GM12878 (cell line): ENCODE data around the gene ARHGAP15. TPM values are rescaled to one million over a fixed set of nuclear protein-coding genes. Genes with fewer than 3 reads are reported as not detected.

Experiments
- ATAC-seq: fragments of 200-7000 bp; cut with Tn5 transposase; 3 replicates; pipeline ENCODE4 v1.9.1; 2020; ENCODE audit warnings: mild to moderate bottlenecking, moderate library complexity
- BruUV-seq: library from RNA; stranded (reverse); fragments of 400-500 nt; replicated peaks from 2 replicates; lab custom pipeline; 2021; lab: Mats Ljungman, UMichigan
- CTCF ChIA-PET: fragments of 300-600 bp; sonication (Branson Sonifier 250); formaldehyde crosslinking; extraction: SDS; loops from one replicate; lab custom pipeline; 2021; ENCODE audit warnings: inconsistent platforms; lab: Yijun Ruan, JAX
- POLR2A ChIA-PET: fragments of 350-600 bp; formaldehyde crosslinking; extraction: SDS; loops from one replicate; lab custom pipeline; 2021; ENCODE audit warnings: inconsistent platforms; lab: Charles Lee
- RAD21 ChIA-PET: fragments of 300-600 bp; sonication (Branson Sonifier 250); formaldehyde crosslinking; loops from one replicate; lab custom pipeline; 2023; ENCODE audit warnings: antibody characterized with exemption; ENCODE audit not compliant: unreplicated experiment; lab: Charles Lee
- SMC1A ChIA-PET: fragments of 300-600 bp; sonication (Branson Sonifier 250); formaldehyde crosslinking; loops from one replicate; lab custom pipeline; 2023; ENCODE audit not compliant: unreplicated experiment, uncharacterized antibody; lab: Charles Lee
- DNase-seq: peaks from one replicate; pipeline ENCODE4 v3.0.0-alpha.2; 2011; ENCODE audit warnings: low read depth, low spot score
- FAIRE-seq: peaks from 3 replicates; lab custom pipeline; 2011; peaks lifted over from hg19 to GRCh38; lab: Jason Lieb, UNC
- H2AFZ ChIP-seq: 2 replicates; pipeline ENCODE4 v1.6.0; 2011; ENCODE audit warnings: low read depth, low read length, control low read depth; ENCODE audit not compliant: control insufficient read depth
- H3K27ac ChIP-seq: 2 replicates; pipeline ENCODE4 v1.5.1; 2011; ENCODE audit warnings: control low read depth; ENCODE audit not compliant: control insufficient read depth, insufficient read depth
- H3K27me3 ChIP-seq, 2 experiments: replicated peaks in 1 of 2; 2 replicates each; pipeline versions ENCODE4 v1.6.0 to v1.6.1; 2011; ENCODE audit warnings: low read length in 1 of 2; ENCODE audit not compliant: control insufficient read depth in 2 of 2, insufficient read depth in 2 of 2
- H3K36me3 ChIP-seq, 2 experiments: 2 replicates each; pipeline ENCODE4 v1.5.1; 2011; ENCODE audit warnings: low read length in 1 of 2; ENCODE audit not compliant: control insufficient read depth in 2 of 2, insufficient read depth in 2 of 2
- H3K4me1 ChIP-seq: 2 replicates; pipeline ENCODE4 v1.6.1; 2011; ENCODE audit warnings: mild to moderate bottlenecking, low read length, moderate library complexity, mixed read lengths; ENCODE audit not compliant: control insufficient read depth, insufficient read depth
- H3K4me2 ChIP-seq: 2 replicates; pipeline ENCODE4 v1.6.0; 2011; ENCODE audit warnings: control low read depth; ENCODE audit not compliant: control insufficient read depth, insufficient read depth
- H3K4me3 ChIP-seq: fragments of 200-600 bp; sonication (generic); 2 replicates; pipeline ENCODE4 v1.5.1; 2016
- H3K79me2 ChIP-seq: 2 replicates; pipeline ENCODE4 v1.6.0; 2011; ENCODE audit warnings: low read length; ENCODE audit not compliant: control insufficient read depth, insufficient read depth
- H3K9ac ChIP-seq: 2 replicates; pipeline ENCODE4 v1.8.0; 2011; ENCODE audit warnings: low read length, control low read depth, mixed read lengths; ENCODE audit not compliant: control insufficient read depth, insufficient read depth
- H3K9me3 ChIP-seq: replicated peaks from 3 replicates; pipeline ENCODE4 v1.5.1; 2011; ENCODE audit warnings: mild to moderate bottlenecking, low read length; ENCODE audit not compliant: control insufficient read depth, insufficient read depth
- H4K20me1 ChIP-seq: 2 replicates; pipeline ENCODE4 v1.6.0; 2011; ENCODE audit not compliant: control insufficient read depth, insufficient read depth
- CHD4 ChIP-seq: fragments of 200-600 bp; sonication (generic); IDR thresholded peaks from 2 replicates; pipeline ENCODE4 v1.6.1; 2016; ENCODE audit warnings: mild to moderate bottlenecking
- MLLT1 ChIP-seq: fragments of 450-650 bp; IDR thresholded peaks from 2 replicates; pipeline ENCODE4 v1.6.1; 2016; ENCODE audit warnings: mild to moderate bottlenecking
- NRF1 ChIP-seq: conservative IDR thresholded peaks from 2 replicates; pipeline ENCODE4 v1.6.1; 2011; ENCODE audit warnings: mild to moderate bottlenecking, low read depth, low read length, improper control_type of control experiment
- POU2F2 ChIP-seq: IDR thresholded peaks from 3 replicates; pipeline ENCODE4 v1.6.1; 2011; ENCODE audit warnings: low read depth, mild to moderate bottlenecking, low read length, borderline replicate concordance
- SMAD1 ChIP-seq: fragments of 450-650 bp; IDR thresholded peaks from 2 replicates; pipeline ENCODE4 v1.6.1; 2018; ENCODE audit warnings: mild to moderate bottlenecking, low read depth; ENCODE audit not compliant: partially characterized antibody
- ZNF592 ChIP-seq: fragments of 450-650 bp; IDR thresholded peaks from 2 replicates; pipeline ENCODE4 v1.6.1; 2017; ENCODE audit warnings: mild to moderate bottlenecking, moderate library complexity
- in situ Hi-C: fragments of 300-500 bp; cut with MboI; formaldehyde crosslinking; loops from 9 replicates; pipeline ENCODE4 v1.14.3; 2018; ENCODE audit warnings: mixed read lengths
- intact Hi-C: fragments of 100-400 bp; cut with micrococcal nuclease; formaldehyde crosslinking; loops from one replicate; pipeline ENCODE4 v1.14.2; 2022; ENCODE audit not compliant: unreplicated experiment
- polyA plus RNA-seq, 11 experiments: library from polyadenylated mRNA; depleted of rRNA in 4 of 11; unstranded in 6 of 11; stranded (reverse) in 5 of 11; fragments of >200 nt; fragmentation: Nextera tagmentation in 4 of 11; fragmentation: Illumina TruSeq in 1 of 11; extraction: Ambion mirVana in 4 of 11; extraction: Trizol in 1 of 11; gene quantifications; 1 replicate in 1 of 11; 2 replicates in 10 of 11; pipeline versions ENCODE4 v1.2.1 to v1.2.3, GENCODE V29; 2011 to 2016; ENCODE audit warnings: inconsistent platforms in 2 of 11, missing spikeins in 2 of 11, low read depth in 1 of 11
- total RNA-seq, 4 experiments: library from RNA; depleted of rRNA in 3 of 4; stranded (reverse); fragments of >200 nt in 3 of 4; fragmentation: Illumina TruSeq in 1 of 4; extraction: Trizol in 1 of 4; gene quantifications; 2 replicates each; pipeline versions ENCODE4 v1.2.1 to v1.2.3, GENCODE V29; 2013 to 2021

Gene ARHGAP15
- total and polyA plus RNA-seq, 10 of the 15 experiments (the other 5 are each of a cell fraction or from before 2014, with no cell fraction given): 38.0 to 92.6 (median 66.7) TPM

- no peak for TF ChIP-seq MLLT1
Observed at GRCh38 chr2:143730953-143731260, 601.7 kb downstream of the ARHGAP15 start (continued).

GRCh38 chr2:143732076-143732475, 602.9 kb downstream of the ARHGAP15 start:
- ATAC-seq: no peak
- Histone ChIP-seq H3K79me2 (no peaks in the 10 kb centered on the region), H4K20me1 (no peaks in the 10 kb centered on the region)
- POLR2A ChIA-PET: interaction anchor here (0.6 kb wide), 1 partner anchor 14 kb away, joined by 4 read pairs; no protein-coding TSS in a partner anchor
- CTCF ChIA-PET: interaction anchor here (0.8 kb wide), 1 partner anchor 9 kb away, joined by 3 read pairs; no protein-coding TSS in a partner anchor
- TF ChIP-seq CHD4: no peak
- no peak for TF ChIP-seq ZNF592
- TF ChIP-seq NRF1: no peak
- TF ChIP-seq POU2F2: no peak
- no peak for TF ChIP-seq SMAD1
- TF ChIP-seq, all 136 proteins: peak for 0
- Histone ChIP-seq H3K4me3 (no peak overlapping the region), H3K27me3 (no peaks in the 10 kb centered on the region), H3K4me2 (no peak overlapping the region), H3K36me3 (no peaks in the 10 kb centered on the region; a peak in 1 of 4 replicates), H3K4me1 (peaks cover 15% of the 10 kb centered on the region), H3K9ac (no peak overlapping the region), H2AFZ (no peak overlapping the region), H3K9me3 (no peaks in the 10 kb centered on the region), H3K27ac (no peak overlapping the region)
- in situ Hi-C loops (no loop called here), intact Hi-C loops (no loop called here)
- ChIA-PET RAD21 (no interaction called here), SMC1A (interaction anchor here (1.1 to 1.7 kb wide), 3 partner anchors 10 to 202 kb away, joined by 3 to 5 read pairs (median 4); no protein-coding TSS in a partner anchor)
- no TSS peak for BruUV-seq
- FAIRE-seq (no peak), DNase-seq (no peak)
